HepG2 (cell line): ENCODE results near the gene LUC7L. TPM values are rescaled to one million over a fixed set of nuclear protein-coding genes. Genes with fewer than 3 reads are reported as not detected.

Experiments
- ATAC-seq: fragments of 200-7000 bp; cut with Tn5 transposase; 3 replicates; pipeline ENCODE4 v1.9.1; 2020; ENCODE audit warnings: mild to moderate bottlenecking, moderate library complexity
- BruUV-seq: library from RNA; stranded (reverse); fragments of 400-500 nt; replicated peaks from 2 replicates; lab custom pipeline; 2021; lab: Mats Ljungman, UMichigan
- CTCF ChIA-PET: fragments of 300-600 bp; formaldehyde crosslinking; extraction: SDS; loops from one replicate; lab custom pipeline; 2021; ENCODE audit warnings: low total read pairs, inconsistent platforms, low intra/inter-chr PET ratio; lab: Yijun Ruan, JAX
- POLR2A ChIA-PET: fragments of 350-600 bp; sonication (Branson Sonifier 250); formaldehyde crosslinking; loops from one replicate; lab custom pipeline; 2020; ENCODE audit warnings: antibody characterized with exemption, inconsistent platforms; lab: Yijun Ruan, JAX
- DNase-seq: peaks from one replicate; pipeline ENCODE4 v3.0.0-alpha.2; 2015; ENCODE audit warnings: low spot score
- FAIRE-seq: peaks from 3 replicates; lab custom pipeline; 2011; peaks lifted over from hg19 to GRCh38; lab: Jason Lieb, UNC
- H2AFZ ChIP-seq: one replicate; pipeline ENCODE4 v1.6.1; 2011; ENCODE audit warnings: low read length, inconsistent platforms
- H3K27ac ChIP-seq: fragments of 300-600 bp; 3 replicates; pipeline ENCODE4 v1.8.0; 2011; ENCODE audit warnings: mixed run types, mild to moderate bottlenecking, mixed read lengths, low read length, inconsistent platforms; ENCODE audit not compliant: insufficient read depth; ENCODE audit errors: extremely low read length
- H3K27me3 ChIP-seq, 2 experiments: fragments of 200-600 bp in 1 of 2; 2 replicates in 1 of 2; 3 replicates in 1 of 2; pipeline versions ENCODE4 v1.6.0 to v1.8.0; 2011; ENCODE audit warnings: low read length in 2 of 2, mild to moderate bottlenecking in 2 of 2, moderate library complexity in 2 of 2, inconsistent platforms in 1 of 2; ENCODE audit not compliant: insufficient read depth in 2 of 2, control insufficient read depth in 1 of 2
- H3K36me3 ChIP-seq, 2 experiments: fragments of 200-600 bp in 1 of 2; replicated peaks in 1 of 2; 2 replicates in 1 of 2; 3 replicates in 1 of 2; pipeline versions ENCODE4 v1.5.1 to v1.8.0; 2011; ENCODE audit warnings: low read length in 2 of 2, inconsistent platforms in 1 of 2; ENCODE audit not compliant: insufficient read depth in 2 of 2, control insufficient read depth in 1 of 2
- H3K4me1 ChIP-seq: 2 replicates; pipeline ENCODE4 v1.5.1; 2012; ENCODE audit warnings: low read length, inconsistent platforms; ENCODE audit not compliant: insufficient read depth
- H3K4me2 ChIP-seq: 2 replicates; pipeline ENCODE4 v1.6.0; 2011; ENCODE audit warnings: low read depth, low read length, inconsistent platforms
- H3K4me3 ChIP-seq, 3 experiments: fragments of 200-600 bp in 1 of 3; sonication (generic), shearing (Covaris generic) in 1 of 3; replicated peaks in 1 of 3; 2 replicates each; pipeline ENCODE4 v1.5.1; 2011 to 2016; ENCODE audit warnings: low read length in 3 of 3, inconsistent platforms in 2 of 3, low read depth in 2 of 3, mild to moderate bottlenecking in 2 of 3, control low read depth in 1 of 3, mixed read lengths in 1 of 3; ENCODE audit not compliant: insufficient read depth in 1 of 3
- H3K79me2 ChIP-seq: one replicate; pipeline ENCODE4 v1.6.1; 2011; ENCODE audit warnings: low read length, inconsistent platforms; ENCODE audit not compliant: insufficient read depth
- H3K9ac ChIP-seq: 2 replicates; pipeline ENCODE4 v1.6.0; 2011; ENCODE audit warnings: mild to moderate bottlenecking, low read depth, low read length, inconsistent platforms; ENCODE audit not compliant: insufficient read depth
- H3K9me3 ChIP-seq: 2 replicates; pipeline ENCODE4 v1.5.1; 2012; ENCODE audit warnings: mild to moderate bottlenecking, low read length
- H4K20me1 ChIP-seq: 2 replicates; pipeline ENCODE4 v1.6.0; 2011; ENCODE audit warnings: inconsistent platforms, mild to moderate bottlenecking, low read length, moderate library complexity; ENCODE audit not compliant: insufficient read depth
- HHEX ChIP-seq: IDR thresholded peaks from 2 replicates; pipeline ENCODE4 v1.6.1; 2016; ENCODE audit warnings: control low read depth
- HOXA7 ChIP-seq: sonication (generic); formaldehyde crosslinking; IDR thresholded peaks from 2 replicates; pipeline ENCODE4 v1.8.1; 2022; ENCODE audit warnings: mild to moderate bottlenecking, missing genetic modification reagents, moderate library complexity
- KAT7 ChIP-seq: IDR thresholded peaks from 2 replicates; pipeline ENCODE4 v1.6.1; 2018; ENCODE audit warnings: borderline replicate concordance, missing compliant biosample characterization
- NFRKB ChIP-seq: fragments of 450-650 bp; IDR thresholded peaks from 2 replicates; pipeline ENCODE4 v1.6.1; 2017
- TBX2 ChIP-seq: sonication (generic); formaldehyde crosslinking; IDR thresholded peaks from 2 replicates; pipeline ENCODE4 v1.5.0; 2020; ENCODE audit warnings: missing genetic modification reagents, mild to moderate bottlenecking, borderline replicate concordance
- ZFP62 ChIP-seq: sonication (generic); formaldehyde crosslinking; IDR thresholded peaks from 2 replicates; pipeline ENCODE4 v1.4.0; 2020; ENCODE audit warnings: missing genetic modification reagents
- ZNF441 ChIP-seq: sonication (generic); formaldehyde crosslinking; IDR thresholded peaks from 2 replicates; pipeline ENCODE4 v1.7.0; 2021; ENCODE audit warnings: missing genetic modification reagents, borderline replicate concordance
- WGBS: methylation state at CpG from one replicate; pipeline ENCODE4 v1.1.6; 2017; ENCODE audit warnings: low lambda C conversion rate; 5-methylcytosine and 5-hydroxymethylcytosine counted together
- in situ Hi-C: cut with HindIII; loops from 2 replicates; pipeline ENCODE4 v1.10.0; 2017; ENCODE audit warnings: low pct_unique_long_range_greater_than_20kb; ENCODE audit not compliant: extremely low pct_ligation_motif_present
- intact Hi-C: fragments of 100-400 bp; cut with micrococcal nuclease; formaldehyde crosslinking; loops from one replicate; pipeline ENCODE4 v1.10.0; 2022; ENCODE audit not compliant: unreplicated experiment
- polyA plus RNA-seq, 8 experiments: library from polyadenylated mRNA; depleted of rRNA in 3 of 8; stranded (reverse) in 7 of 8; unstranded in 1 of 8; fragments of >200 nt; fragmentation: Illumina TruSeq in 4 of 8; extraction: Trizol in 4 of 8; gene quantifications; 2 replicates each; pipeline versions ENCODE4 v1.2.1 to v1.2.3, GENCODE V29; 2011 to 2016; ENCODE audit warnings: low read depth in 4 of 8, missing spikeins in 1 of 8, mixed read lengths in 1 of 8; ENCODE audit not compliant: insufficient read depth in 1 of 8
- total RNA-seq, 5 experiments: library from RNA; depleted of rRNA; stranded (reverse); fragments of >200 nt; fragmentation: Illumina TruSeq; extraction: Trizol; gene quantifications; 2 replicates each; pipeline ENCODE4 v1.2.3, GENCODE V29; 2016; ENCODE audit warnings: low read depth in 1 of 5
- TF ChIP-seq, protein P1 (sequence below), 2 experiments: fragments of 450-650 bp in 1 of 2; sonication (generic) in 1 of 2; formaldehyde crosslinking in 1 of 2; IDR thresholded peaks; 2 replicates each; pipeline versions ENCODE4 v1.6.1 to v1.8.0; 2016 to 2022; ENCODE audit warnings: antibody characterized with exemption in 1 of 2, mild to moderate bottlenecking in 1 of 2, missing genetic modification reagents in 1 of 2
- TF ChIP-seq, protein P2 (sequence below): sonication (generic); formaldehyde crosslinking; IDR thresholded peaks from 2 replicates; pipeline ENCODE4 v1.5.1; 2020; ENCODE audit warnings: missing genetic modification reagents, mild to moderate bottlenecking, borderline replicate concordance
- TF ChIP-seq, protein P3 (sequence below): sonication (generic); formaldehyde crosslinking; IDR thresholded peaks from 2 replicates; pipeline ENCODE4 v1.8.1; 2022; ENCODE audit warnings: low read depth, mild to moderate bottlenecking, missing genetic modification reagents

The LUC7L gene
- total and polyA plus RNA-seq, 2 of the 13 experiments (the other 11 are each of a cell fraction or from before 2014, with no cell fraction given): 48.7 to 56.9 TPM

DNA sequence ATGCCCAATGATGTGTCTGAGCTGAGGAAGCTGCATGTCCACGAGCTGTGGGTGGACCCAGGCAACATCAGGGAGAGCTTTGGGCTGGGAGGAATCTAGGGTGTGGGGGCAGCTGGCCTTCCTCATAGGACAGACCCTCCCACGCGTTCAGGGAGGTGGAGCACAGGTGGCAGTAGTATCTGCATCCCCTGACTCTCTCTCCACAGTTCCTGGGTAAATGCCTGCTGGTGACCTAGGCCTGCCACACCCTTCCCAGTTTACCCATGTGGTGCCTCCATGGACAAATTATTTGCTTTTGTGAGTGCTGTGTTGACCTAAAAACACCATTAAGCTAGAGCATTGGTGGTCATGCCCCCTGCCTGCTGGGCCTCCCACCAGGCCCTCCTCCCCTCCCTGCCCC is 60.2 kb downstream of the LUC7L start:
- Histone ChIP-seq H2AFZ (no peak overlapping the region), H3K79me2 (no peaks in the 10 kb centered on the region), H3K9ac (no peak overlapping the region), H3K4me1 (0 out of 2 replicates have a peak, but pooled peaks cover 18% of the 10 kb centered on the region), H3K4me2 (no peak overlapping the region), H3K27ac (no peak overlapping the region), H3K4me3 (no peak overlapping the region), H3K27me3 (peaks cover 23 to 43% of the 10 kb centered on the region in 2 experiments), H3K9me3 (no peaks in the 10 kb centered on the region), H4K20me1 (peaks cover 3% of the 10 kb centered on the region; the same call in 1 of the 2 replicates), H3K36me3 (no peaks in the 10 kb centered on the region)
- FAIRE-seq (no peak), DNase-seq (no peak), ATAC-seq (no peak)
- no TSS peak for BruUV-seq
- in situ Hi-C loops: no loop called here
- 0% methylated on average over 2 of the region's 3 CpGs for WGBS
- POLR2A ChIA-PET: no interaction called here
- CTCF ChIA-PET: no interaction called here
- intact Hi-C loops: no loop called here
- TF ChIP-seq ZNF441 (CRISPR knock-in tag) (no peak), ZFP62 (CRISPR knock-in tag) (no peak), KAT7 (CRISPR knock-in tag) (no peak), NFRKB (no peak), HHEX (no peak), TBX2 (CRISPR knock-in tag) (no peak), HOXA7 (CRISPR knock-in tag) (no peak)
- TF ChIP-seq, protein P1, sequence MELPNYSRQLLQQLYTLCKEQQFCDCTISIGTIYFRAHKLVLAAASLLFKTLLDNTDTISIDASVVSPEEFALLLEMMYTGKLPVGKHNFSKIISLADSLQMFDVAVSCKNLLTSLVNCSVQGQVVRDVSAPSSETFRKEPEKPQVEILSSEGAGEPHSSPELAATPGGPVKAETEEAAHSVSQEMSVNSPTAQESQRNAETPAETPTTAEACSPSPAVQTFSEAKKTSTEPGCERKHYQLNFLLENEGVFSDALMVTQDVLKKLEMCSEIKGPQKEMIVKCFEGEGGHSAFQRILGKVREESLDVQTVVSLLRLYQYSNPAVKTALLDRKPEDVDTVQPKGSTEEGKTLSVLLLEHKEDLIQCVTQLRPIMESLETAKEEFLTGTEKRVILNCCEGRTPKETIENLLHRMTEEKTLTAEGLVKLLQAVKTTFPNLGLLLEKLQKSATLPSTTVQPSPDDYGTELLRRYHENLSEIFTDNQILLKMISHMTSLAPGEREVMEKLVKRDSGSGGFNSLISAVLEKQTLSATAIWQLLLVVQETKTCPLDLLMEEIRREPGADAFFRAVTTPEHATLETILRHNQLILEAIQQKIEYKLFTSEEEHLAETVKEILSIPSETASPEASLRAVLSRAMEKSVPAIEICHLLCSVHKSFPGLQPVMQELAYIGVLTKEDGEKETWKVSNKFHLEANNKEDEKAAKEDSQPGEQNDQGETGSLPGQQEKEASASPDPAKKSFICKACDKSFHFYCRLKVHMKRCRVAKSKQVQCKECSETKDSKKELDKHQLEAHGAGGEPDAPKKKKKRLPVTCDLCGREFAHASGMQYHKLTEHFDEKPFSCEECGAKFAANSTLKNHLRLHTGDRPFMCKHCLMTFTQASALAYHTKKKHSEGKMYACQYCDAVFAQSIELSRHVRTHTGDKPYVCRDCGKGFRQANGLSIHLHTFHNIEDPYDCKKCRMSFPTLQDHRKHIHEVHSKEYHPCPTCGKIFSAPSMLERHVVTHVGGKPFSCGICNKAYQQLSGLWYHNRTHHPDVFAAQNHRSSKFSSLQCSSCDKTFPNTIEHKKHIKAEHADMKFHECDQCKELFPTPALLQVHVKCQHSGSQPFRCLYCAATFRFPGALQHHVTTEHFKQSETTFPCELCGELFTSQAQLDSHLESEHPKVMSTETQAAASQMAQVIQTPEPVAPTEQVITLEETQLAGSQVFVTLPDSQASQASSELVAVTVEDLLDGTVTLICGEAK (IDR thresholded peaks at IDR 0.05): no peak
- TF ChIP-seq, protein P1 (CRISPR knock-in tag; IDR thresholded peaks at IDR 0.05): no peak
- TF ChIP-seq, protein P2, sequence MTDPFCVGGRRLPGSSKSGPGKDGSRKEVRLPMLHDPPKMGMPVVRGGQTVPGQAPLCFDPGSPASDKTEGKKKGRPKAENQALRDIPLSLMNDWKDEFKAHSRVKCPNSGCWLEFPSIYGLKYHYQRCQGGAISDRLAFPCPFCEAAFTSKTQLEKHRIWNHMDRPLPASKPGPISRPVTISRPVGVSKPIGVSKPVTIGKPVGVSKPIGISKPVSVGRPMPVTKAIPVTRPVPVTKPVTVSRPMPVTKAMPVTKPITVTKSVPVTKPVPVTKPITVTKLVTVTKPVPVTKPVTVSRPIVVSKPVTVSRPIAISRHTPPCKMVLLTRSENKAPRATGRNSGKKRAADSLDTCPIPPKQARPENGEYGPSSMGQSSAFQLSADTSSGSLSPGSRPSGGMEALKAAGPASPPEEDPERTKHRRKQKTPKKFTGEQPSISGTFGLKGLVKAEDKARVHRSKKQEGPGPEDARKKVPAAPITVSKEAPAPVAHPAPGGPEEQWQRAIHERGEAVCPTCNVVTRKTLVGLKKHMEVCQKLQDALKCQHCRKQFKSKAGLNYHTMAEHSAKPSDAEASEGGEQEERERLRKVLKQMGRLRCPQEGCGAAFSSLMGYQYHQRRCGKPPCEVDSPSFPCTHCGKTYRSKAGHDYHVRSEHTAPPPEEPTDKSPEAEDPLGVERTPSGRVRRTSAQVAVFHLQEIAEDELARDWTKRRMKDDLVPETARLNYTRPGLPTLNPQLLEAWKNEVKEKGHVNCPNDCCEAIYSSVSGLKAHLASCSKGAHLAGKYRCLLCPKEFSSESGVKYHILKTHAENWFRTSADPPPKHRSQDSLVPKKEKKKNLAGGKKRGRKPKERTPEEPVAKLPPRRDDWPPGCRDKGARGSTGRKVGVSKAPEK (CRISPR knock-in tag): no peak
- TF ChIP-seq, protein P3, sequence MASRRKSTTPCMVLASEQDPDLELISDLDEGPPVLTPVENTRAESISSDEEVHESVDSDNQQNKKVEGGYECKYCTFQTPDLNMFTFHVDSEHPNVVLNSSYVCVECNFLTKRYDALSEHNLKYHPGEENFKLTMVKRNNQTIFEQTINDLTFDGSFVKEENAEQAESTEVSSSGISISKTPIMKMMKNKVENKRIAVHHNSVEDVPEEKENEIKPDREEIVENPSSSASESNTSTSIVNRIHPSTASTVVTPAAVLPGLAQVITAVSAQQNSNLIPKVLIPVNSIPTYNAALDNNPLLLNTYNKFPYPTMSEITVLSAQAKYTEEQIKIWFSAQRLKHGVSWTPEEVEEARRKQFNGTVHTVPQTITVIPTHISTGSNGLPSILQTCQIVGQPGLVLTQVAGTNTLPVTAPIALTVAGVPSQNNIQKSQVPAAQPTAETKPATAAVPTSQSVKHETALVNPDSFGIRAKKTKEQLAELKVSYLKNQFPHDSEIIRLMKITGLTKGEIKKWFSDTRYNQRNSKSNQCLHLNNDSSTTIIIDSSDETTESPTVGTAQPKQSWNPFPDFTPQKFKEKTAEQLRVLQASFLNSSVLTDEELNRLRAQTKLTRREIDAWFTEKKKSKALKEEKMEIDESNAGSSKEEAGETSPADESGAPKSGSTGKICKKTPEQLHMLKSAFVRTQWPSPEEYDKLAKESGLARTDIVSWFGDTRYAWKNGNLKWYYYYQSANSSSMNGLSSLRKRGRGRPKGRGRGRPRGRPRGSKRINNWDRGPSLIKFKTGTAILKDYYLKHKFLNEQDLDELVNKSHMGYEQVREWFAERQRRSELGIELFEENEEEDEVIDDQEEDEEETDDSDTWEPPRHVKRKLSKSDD (CRISPR knock-in tag): no peak
